Measurements from ENCODE around the gene CPPED1.

Gene CPPED1

DNA sequence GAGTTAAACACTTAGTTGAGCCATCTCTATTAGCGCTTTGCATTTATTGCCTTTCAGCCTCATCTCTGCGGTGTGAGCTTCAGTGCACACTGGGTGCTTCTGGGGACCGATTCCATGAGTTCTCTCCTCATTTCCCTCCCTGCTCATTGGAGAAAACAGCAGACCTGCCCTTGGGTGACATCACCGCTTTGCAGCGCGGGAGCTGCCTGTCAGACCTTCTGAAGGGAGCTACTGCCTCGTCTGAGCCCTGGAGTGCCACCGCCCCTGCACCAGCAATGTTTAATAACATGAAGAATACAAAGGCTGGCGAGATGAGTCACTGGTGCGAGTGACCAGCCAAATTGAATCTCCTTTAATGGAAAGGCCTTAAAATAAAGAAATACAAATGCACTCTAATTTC, 30.2 kb upstream of the CPPED1 start:
- H3K4me3 Mint-ChIP-seq = no peak overlapping the region
- TF ChIP-seq, protein P1, sequence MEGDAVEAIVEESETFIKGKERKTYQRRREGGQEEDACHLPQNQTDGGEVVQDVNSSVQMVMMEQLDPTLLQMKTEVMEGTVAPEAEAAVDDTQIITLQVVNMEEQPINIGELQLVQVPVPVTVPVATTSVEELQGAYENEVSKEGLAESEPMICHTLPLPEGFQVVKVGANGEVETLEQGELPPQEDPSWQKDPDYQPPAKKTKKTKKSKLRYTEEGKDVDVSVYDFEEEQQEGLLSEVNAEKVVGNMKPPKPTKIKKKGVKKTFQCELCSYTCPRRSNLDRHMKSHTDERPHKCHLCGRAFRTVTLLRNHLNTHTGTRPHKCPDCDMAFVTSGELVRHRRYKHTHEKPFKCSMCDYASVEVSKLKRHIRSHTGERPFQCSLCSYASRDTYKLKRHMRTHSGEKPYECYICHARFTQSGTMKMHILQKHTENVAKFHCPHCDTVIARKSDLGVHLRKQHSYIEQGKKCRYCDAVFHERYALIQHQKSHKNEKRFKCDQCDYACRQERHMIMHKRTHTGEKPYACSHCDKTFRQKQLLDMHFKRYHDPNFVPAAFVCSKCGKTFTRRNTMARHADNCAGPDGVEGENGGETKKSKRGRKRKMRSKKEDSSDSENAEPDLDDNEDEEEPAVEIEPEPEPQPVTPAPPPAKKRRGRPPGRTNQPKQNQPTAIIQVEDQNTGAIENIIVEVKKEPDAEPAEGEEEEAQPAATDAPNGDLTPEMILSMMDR (IDR thresholded peaks at IDR 0.05; ENCODE audit: unreplicated experiment in 3 of 3) = no peak
- H3K36me3 Mint-ChIP-seq (ENCODE audit: low read depth) = no peaks in the 10 kb centered on the region
- peaks cover 18% of the 10 kb centered on the region for H3K9me3 Mint-ChIP-seq
- no peaks in the 10 kb centered on the region for H3K27me3 Mint-ChIP-seq (ENCODE audit: low read depth)
- no peak overlapping the region for H3K27ac Mint-ChIP-seq
- H3K4me1 Mint-ChIP-seq = no peaks in the 10 kb centered on the region

DNA sequence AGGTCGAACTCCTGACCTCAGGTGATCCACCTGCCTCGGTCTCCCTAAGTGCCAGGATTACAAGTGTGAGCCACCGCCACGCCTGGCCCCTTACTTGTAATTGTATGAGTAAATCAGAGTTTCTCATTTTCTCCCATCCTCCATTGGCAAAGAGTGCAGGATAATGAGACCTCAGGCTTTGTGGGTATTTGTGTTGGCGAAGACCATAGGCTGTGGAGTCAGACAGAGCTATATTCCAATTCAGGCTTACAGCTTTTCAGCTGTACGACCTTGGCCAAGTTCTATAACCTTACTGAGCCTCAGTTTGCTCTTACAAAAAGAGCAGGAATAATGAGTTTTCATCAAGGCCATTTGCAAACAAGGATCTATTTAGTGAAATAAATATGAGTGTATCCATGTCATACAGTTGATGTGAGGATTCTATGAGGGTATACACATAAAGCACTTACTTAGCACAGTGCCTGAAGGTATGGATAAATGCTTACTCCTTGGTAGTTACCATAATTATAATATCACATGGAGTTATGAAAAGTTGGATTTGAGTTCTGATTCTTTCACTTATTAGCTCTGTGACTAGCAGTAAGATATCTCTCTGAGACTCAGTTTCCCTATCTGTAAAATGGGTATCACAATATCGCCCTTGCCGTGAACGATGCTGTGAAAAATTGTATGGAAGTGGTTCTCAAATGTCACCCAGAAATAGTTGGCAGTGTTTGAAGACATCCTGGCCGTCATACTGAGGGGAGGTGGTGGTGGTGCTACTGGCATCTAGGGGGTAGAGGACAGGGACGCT, 25.6 kb upstream of the CPPED1 start:
- no peaks in the 10 kb centered on the region for H3K9me3 Mint-ChIP-seq
- H3K4me1 Mint-ChIP-seq = no peaks in the 10 kb centered on the region
- no peak overlapping the region for H3K27ac Mint-ChIP-seq
- TF ChIP-seq, protein P1 (IDR thresholded peaks at IDR 0.05; ENCODE audit: unreplicated experiment in 3 of 3) = no peak
- H3K36me3 Mint-ChIP-seq (ENCODE audit: low read depth) = no peaks in the 10 kb centered on the region
- peaks cover 4% of the 10 kb centered on the region for H3K27me3 Mint-ChIP-seq (ENCODE audit: low read depth)
- H3K4me3 Mint-ChIP-seq = no peak overlapping the region

DNA sequence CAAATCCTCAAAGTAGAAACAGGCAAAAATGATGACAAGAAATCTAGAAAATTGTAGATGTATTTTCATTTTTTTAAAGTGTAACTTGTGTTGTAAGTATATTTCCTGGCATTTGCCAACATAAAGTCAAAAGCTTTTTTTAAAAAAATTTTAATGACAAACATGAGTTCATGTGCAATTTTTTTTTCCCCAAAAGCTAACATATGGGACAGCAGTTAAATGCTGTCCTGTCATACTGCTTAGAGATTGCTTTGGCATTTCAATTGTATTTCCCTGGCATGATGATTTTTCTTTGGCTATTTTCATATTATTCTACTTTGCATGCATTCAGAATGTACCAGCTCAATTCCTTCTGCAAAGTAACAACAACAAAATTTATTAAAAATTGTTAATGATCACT, 24.5 kb upstream of the CPPED1 start:
- H3K9me3 Mint-ChIP-seq = no peaks in the 10 kb centered on the region
- no peaks in the 10 kb centered on the region for H3K4me1 Mint-ChIP-seq
- TF ChIP-seq, protein P1 (IDR thresholded peaks at IDR 0.05; ENCODE audit: unreplicated experiment in 3 of 3) = no peak
- peaks cover 4% of the 10 kb centered on the region for H3K27me3 Mint-ChIP-seq (ENCODE audit: low read depth)
- H3K27ac Mint-ChIP-seq = no peak overlapping the region
- no peaks in the 10 kb centered on the region for H3K36me3 Mint-ChIP-seq (ENCODE audit: low read depth)
- no peak overlapping the region for H3K4me3 Mint-ChIP-seq

DNA sequence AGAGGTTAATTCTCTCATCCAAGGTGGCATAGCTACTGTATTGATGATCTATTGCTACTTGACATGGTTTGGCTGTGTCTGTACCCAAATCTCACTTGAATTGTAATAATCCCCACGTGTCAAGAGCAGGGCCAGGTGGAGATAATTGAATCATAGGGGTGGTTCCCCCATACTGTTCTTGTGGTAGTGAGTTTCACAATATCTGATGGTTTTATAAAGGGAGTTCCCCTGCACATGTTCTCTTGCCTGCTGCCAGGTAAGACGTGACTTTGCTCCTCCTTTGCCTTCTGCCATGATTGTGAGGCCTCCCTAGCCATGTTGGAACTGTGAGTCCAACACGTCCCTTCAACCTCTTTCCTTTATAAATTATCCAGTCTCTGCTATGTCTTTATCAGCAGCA, 22.9 kb upstream of the CPPED1 start:
- TF ChIP-seq, protein P1 (IDR thresholded peaks at IDR 0.05; ENCODE audit: unreplicated experiment in 3 of 3) = no peak
- no peak overlapping the region for H3K27ac Mint-ChIP-seq
- H3K27me3 Mint-ChIP-seq (ENCODE audit: low read depth) = peaks cover 14% of the 10 kb centered on the region
- no peaks in the 10 kb centered on the region for H3K9me3 Mint-ChIP-seq
- H3K36me3 Mint-ChIP-seq (ENCODE audit: low read depth) = no peaks in the 10 kb centered on the region
- H3K4me1 Mint-ChIP-seq = no peaks in the 10 kb centered on the region
- H3K4me3 Mint-ChIP-seq = no peak overlapping the region

DNA sequence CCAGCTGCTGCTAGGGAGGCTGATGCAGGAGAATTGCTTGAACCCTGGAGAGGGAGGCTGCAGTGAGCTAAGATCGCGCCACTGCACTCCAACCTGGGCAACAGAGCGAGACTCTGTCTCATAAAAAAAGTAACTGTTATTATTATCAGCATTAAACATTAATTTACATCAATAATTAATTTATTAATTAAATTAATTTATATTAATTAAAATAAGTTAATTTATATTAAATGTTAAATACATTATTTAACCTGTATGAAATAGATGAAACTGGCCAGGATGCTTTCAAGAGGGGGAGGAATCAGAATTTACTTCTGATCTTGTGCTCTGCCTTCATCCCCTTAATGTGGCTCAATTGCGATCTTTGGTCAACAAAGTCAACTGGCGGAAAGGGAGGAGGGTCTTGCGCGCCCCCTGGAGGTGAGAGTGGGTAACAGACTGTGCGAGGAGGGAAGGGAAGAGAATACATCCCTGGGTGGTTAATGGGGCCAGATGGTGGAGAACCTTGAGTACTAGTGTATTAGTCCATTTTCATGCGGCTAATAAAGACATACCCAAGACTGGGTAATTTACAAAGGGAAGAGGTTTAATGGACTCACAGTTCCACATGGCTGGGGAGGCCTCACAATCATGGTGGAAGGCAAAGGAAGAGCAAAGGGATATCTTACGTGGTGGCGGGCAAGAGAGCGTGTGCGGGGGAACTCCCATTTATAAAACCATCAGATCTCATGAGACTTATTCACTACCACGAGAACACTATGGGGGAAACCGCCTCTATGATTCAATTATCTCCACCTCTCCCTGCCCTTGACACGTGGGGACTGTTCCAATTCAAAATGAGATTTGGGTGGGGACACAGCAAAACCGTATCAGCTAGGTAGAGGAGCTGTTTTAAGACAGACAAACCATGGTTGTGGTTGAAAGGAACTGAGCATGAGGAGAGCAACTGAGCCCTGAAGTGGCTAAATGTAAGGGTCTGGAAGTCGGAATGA, 15.7 kb upstream of the CPPED1 start:
- Mint-ChIP-seq H3K4me1 (no peaks in the 10 kb centered on the region), H3K36me3 (ENCODE audit: low read depth) (no peaks in the 10 kb centered on the region), H3K9me3 (no peaks in the 10 kb centered on the region), H3K4me3 (no peak overlapping the region), H3K27ac (no peak overlapping the region), H3K27me3 (ENCODE audit: low read depth) (peaks cover 11% of the 10 kb centered on the region)
- TF ChIP-seq, protein P1 (IDR thresholded peaks at IDR 0.05; ENCODE audit: unreplicated experiment in 3 of 3) = peak; percentile 53 to 64 (median 56)
